ENCODE results near the gene GSTA4. TPM values are rescaled to one million over a fixed set of nuclear protein-coding genes. Genes with fewer than 3 reads are reported as not detected.
A peak's percentile ranks its signal among the peaks of the same experiment; 100 is the strongest.

GSTA4 gene
- total RNA-seq, 1 experiment from 2014 or later, result 20.9 TPM

GRCh38 chr6:52931351-52931750, 63.7 kb downstream of the GSTA4 start:
- intact Hi-C loops (cut with micrococcal nuclease), result no loop called here
- Histone ChIP-seq H3K27me3 (ENCODE audit: low read length) (no peaks in the 10 kb centered on the region), H3K4me2 (ENCODE audit: low read length) (no peak overlapping the region), H3K9me3 (ENCODE audit: low read length) (no peaks in the 10 kb centered on the region), H2AFZ (ENCODE audit: low read length) (no peak overlapping the region), H3K36me3 (ENCODE audit: low read depth, low read length) (no peaks in the 10 kb centered on the region), H3K9me2 (replicated peaks; ENCODE audit: low read length) (no peaks in the 10 kb centered on the region), H3K4me3 (ENCODE audit: low read length) (no peak overlapping the region), H3K9ac (ENCODE audit: low read length) (no peak overlapping the region), H3K79me2 (ENCODE audit: low read length) (no peaks in the 10 kb centered on the region), H3K27ac (ENCODE audit: low read length) (no peak overlapping the region), H3K4me1 (ENCODE audit: insufficient read depth, low read length) (peaks cover 24% of the 10 kb centered on the region), H3F3A (ENCODE audit: low read length, unreplicated experiment) (peaks cover 4% of the 10 kb centered on the region), H4K20me1 (ENCODE audit: low read length) (no peaks in the 10 kb centered on the region)
- CTCF ChIA-PET, result no interaction called here
- no peak for DNase-seq
- POLR2A ChIA-PET (ENCODE audit: unreplicated experiment), result no interaction called here
- no peak for ATAC-seq
- TF ChIP-seq EZH2phosphoT487 (IDR thresholded peaks at IDR 0.05; ENCODE audit: borderline replicate concordance, low read length) (no peak), EZH2 (IDR thresholded peaks at IDR 0.05; ENCODE audit: low read length, unreplicated experiment) (no peak)
- TF ChIP-seq, protein P1, sequence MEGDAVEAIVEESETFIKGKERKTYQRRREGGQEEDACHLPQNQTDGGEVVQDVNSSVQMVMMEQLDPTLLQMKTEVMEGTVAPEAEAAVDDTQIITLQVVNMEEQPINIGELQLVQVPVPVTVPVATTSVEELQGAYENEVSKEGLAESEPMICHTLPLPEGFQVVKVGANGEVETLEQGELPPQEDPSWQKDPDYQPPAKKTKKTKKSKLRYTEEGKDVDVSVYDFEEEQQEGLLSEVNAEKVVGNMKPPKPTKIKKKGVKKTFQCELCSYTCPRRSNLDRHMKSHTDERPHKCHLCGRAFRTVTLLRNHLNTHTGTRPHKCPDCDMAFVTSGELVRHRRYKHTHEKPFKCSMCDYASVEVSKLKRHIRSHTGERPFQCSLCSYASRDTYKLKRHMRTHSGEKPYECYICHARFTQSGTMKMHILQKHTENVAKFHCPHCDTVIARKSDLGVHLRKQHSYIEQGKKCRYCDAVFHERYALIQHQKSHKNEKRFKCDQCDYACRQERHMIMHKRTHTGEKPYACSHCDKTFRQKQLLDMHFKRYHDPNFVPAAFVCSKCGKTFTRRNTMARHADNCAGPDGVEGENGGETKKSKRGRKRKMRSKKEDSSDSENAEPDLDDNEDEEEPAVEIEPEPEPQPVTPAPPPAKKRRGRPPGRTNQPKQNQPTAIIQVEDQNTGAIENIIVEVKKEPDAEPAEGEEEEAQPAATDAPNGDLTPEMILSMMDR (conservative IDR thresholded peaks at IDR 0.05; ENCODE audit: low read depth, low read length), result no peak
- BruUV-seq (replicated peaks), result no TSS peak

DNA sequence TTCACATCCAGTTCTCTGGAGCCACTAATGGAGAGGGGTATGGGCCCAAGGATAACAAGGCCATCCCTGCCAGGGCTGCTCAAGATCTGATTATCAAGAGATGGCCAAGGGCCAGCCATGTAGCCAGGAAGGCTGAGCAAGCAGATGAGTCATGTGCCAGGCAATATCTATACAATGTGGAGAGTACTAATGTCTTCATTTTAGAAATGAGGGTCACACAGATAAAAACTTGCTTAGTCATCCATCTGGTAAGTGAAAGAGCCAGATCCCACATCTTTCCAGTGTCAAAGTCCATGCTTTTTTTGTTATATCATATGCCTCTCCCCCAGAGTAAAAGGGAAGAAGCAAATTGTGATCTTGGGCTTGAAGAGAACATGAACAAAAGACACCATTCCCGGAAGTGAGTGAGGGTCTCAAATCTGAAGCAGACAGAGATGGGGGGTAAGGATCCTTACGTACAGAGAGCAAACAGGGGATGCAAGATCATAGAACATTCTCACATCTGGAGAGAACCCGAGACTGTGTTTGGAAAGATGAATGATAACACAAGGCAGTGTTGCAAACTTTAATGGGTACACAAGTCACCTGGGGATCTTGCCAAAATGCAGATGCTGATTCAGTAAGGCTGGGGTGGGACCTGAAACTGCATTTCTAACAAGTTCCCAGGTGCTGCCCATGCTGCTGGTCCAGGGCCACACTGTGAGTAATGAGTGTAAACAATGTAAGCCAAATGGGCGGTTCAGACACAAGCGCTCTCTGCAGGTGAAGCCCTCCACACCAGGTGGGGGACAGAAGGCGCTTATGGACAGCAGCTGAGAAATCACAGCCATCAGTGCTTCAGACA, 65.5 kb downstream of the GSTA4 start:
- H3K36me3 ChIP-seq (ENCODE audit: low read depth, low read length), result no peaks in the 10 kb centered on the region
- CTCF ChIA-PET, result no interaction called here
- peak overlapping the region; percentile 27; the same call in 1 of the 2 replicates for H2AFZ ChIP-seq (ENCODE audit: low read length)
- intact Hi-C loops (cut with micrococcal nuclease), result loop anchor here (1.0 kb wide), 1 partner anchor 11 kb away; no protein-coding TSS in a partner anchor
- H3K4me1 ChIP-seq (ENCODE audit: insufficient read depth, low read length), result peaks cover 28% of the 10 kb centered on the region
- ATAC-seq, result peak; percentile 89
- H3F3A ChIP-seq (ENCODE audit: low read length, unreplicated experiment), result peaks cover 4% of the 10 kb centered on the region
- H3K4me2 ChIP-seq (ENCODE audit: low read length), result peak overlapping the region; percentile 68
- no peaks in the 10 kb centered on the region for H3K9me3 ChIP-seq (ENCODE audit: low read length)
- H3K9ac ChIP-seq (ENCODE audit: low read length), result peak overlapping the region; percentile 76
- peak overlapping the region; percentile 40; the same call in 1 of the 2 replicates for H3K4me3 ChIP-seq (ENCODE audit: low read length)
- peak; percentile 96 for DNase-seq
- BruUV-seq (replicated peaks), result no TSS peak
- H3K27me3 ChIP-seq (ENCODE audit: low read length), result no peaks in the 10 kb centered on the region
- H4K20me1 ChIP-seq (ENCODE audit: low read length), result no peaks in the 10 kb centered on the region
- H3K9me2 ChIP-seq (replicated peaks; ENCODE audit: low read length), result no peaks in the 10 kb centered on the region
- no peak for TF ChIP-seq EZH2 (IDR thresholded peaks at IDR 0.05; ENCODE audit: low read length, unreplicated experiment)
- TF ChIP-seq, protein P1 (conservative IDR thresholded peaks at IDR 0.05; ENCODE audit: low read depth, low read length), result peak; percentile 28; the same call in 1 of the 2 replicates
- H3K79me2 ChIP-seq (ENCODE audit: low read length), result no peaks in the 10 kb centered on the region
- peak overlapping the region; percentile 97 for H3K27ac ChIP-seq (ENCODE audit: low read length)
- POLR2A ChIA-PET (ENCODE audit: unreplicated experiment), result no interaction called here

Other genes starting within 250 kb of the GSTA4 start
- not detected in 2 replicates for gene GSTA2, start 231.8 kb downstream of the GSTA4 start, total RNA-seq (2014; rRNA removed)
- gene GSTA1, start 191.5 kb downstream of the GSTA4 start, total RNA-seq (2014; rRNA removed), result not detected in 2 replicates
- not detected in 2 replicates for gene GSTA5, start 154.5 kb downstream of the GSTA4 start, total RNA-seq (2014; rRNA removed)
- gene GSTA3, start 85.6 kb downstream of the GSTA4 start, total RNA-seq (2014; rRNA removed), result not detected in 2 replicates
- 8.5 and 9.7 TPM in 2 replicates for gene CILK1, start 66.5 kb upstream of the GSTA4 start, total RNA-seq (2014; rRNA removed)
- 30.3 and 54.6 TPM in 2 replicates for gene FBXO9, start 70.1 kb upstream of the GSTA4 start, total RNA-seq (2014; rRNA removed)
- gene GCM1, start 153.6 kb upstream of the GSTA4 start, total RNA-seq (2014; rRNA removed), result not detected in 2 replicates